Endodermal cell (in vitro differentiated cells): Measurements from ENCODE around the gene SMAD3. TPM values are rescaled to one million over a fixed set of nuclear protein-coding genes. Genes with fewer than 3 reads are reported as not detected.
A peak's percentile ranks its signal among the peaks of the same experiment; 100 is the strongest.

Experiments
- DNase-seq: peaks from one replicate; pipeline ENCODE4 v3.0.0-alpha.2; 2017
- H3K27ac ChIP-seq: 2 replicates; pipeline ENCODE4 v1.5.1; 2013; ENCODE audit warnings: mild to moderate bottlenecking, low read depth, low read length, moderate library complexity
- H3K27me3 ChIP-seq: 2 replicates; pipeline ENCODE4 v1.6.1; 2013; ENCODE audit warnings: mild to moderate bottlenecking, low read length, moderate library complexity; ENCODE audit not compliant: insufficient read depth, control insufficient read depth, poor library complexity, severe bottlenecking
- H3K36me3 ChIP-seq: 2 replicates; pipeline ENCODE4 v1.7.0; 2013; ENCODE audit warnings: mild to moderate bottlenecking, low read length, moderate library complexity; ENCODE audit not compliant: control insufficient read depth, insufficient read depth
- H3K4me1 ChIP-seq: one replicate; pipeline ENCODE4 v1.7.0; 2013; ENCODE audit warnings: low read length; ENCODE audit not compliant: control insufficient read depth, insufficient read depth
- H3K4me3 ChIP-seq: 2 replicates; pipeline ENCODE4 v1.5.1; 2013; ENCODE audit warnings: mild to moderate bottlenecking, low read length, moderate library complexity
- H3K9ac ChIP-seq: 2 replicates; pipeline ENCODE4 v1.6.1; 2013; ENCODE audit warnings: mild to moderate bottlenecking, low read length, moderate library complexity; ENCODE audit not compliant: poor library complexity, severe bottlenecking; ENCODE audit errors: extremely low read depth
- H3K9me3 ChIP-seq: 2 replicates; pipeline ENCODE4 v1.6.1; 2013; ENCODE audit warnings: mild to moderate bottlenecking, low read length, moderate library complexity; ENCODE audit not compliant: control insufficient read depth
- H3K27ac Mint-ChIP-seq: 2 replicates; pipeline ENCODE4 v1.8.0; 2020; ENCODE audit warnings: mixed read lengths
- H3K27me3 Mint-ChIP-seq: 2 replicates; pipeline ENCODE4 v1.8.0; 2021; ENCODE audit warnings: mild to moderate bottlenecking, mixed read lengths; ENCODE audit not compliant: insufficient read depth
- H3K36me3 Mint-ChIP-seq: 2 replicates; pipeline ENCODE4 v1.8.0; 2020; ENCODE audit warnings: low read depth, mixed read lengths
- H3K4me1 Mint-ChIP-seq: 2 replicates; pipeline ENCODE4 v1.8.0; 2020; ENCODE audit warnings: mixed read lengths
- H3K4me3 Mint-ChIP-seq: 2 replicates; pipeline ENCODE4 v1.8.0; 2020; ENCODE audit warnings: mild to moderate bottlenecking, moderate library complexity, mixed read lengths
- H3K9me3 Mint-ChIP-seq: 2 replicates; pipeline ENCODE4 v1.8.0; 2020; ENCODE audit warnings: mild to moderate bottlenecking, mixed read lengths
- CTCF ChIP-seq: fragments of 200-600 bp; sonication (generic); conservative IDR thresholded peaks from 2 replicates; pipeline ENCODE4 v1.5.0; 2021; ENCODE audit warnings: antibody characterized with exemption, mild to moderate bottlenecking
- WGBS, 2 experiments: methylation state at CpG; one replicate each; pipeline versions ENCODE4 v1.1.5 to v1.1.7; 2013; ENCODE audit warnings: missing lambda C conversion rate in 2 of 2, mixed read lengths in 1 of 2; ENCODE audit not compliant: insufficient coverage in 1 of 2, insufficient read length in 1 of 2; 5-methylcytosine and 5-hydroxymethylcytosine counted together
- total RNA-seq, 2 donors: library from RNA; stranded (reverse); fragmentation: NEBNext Ultra II Directional in 1 of 2; extraction: Animal tissue kit (Norgen Biotek cat#: 25700) in 1 of 2; gene quantifications; 2 replicates in 1 of 2; 3 replicates in 1 of 2; pipeline ENCODE4 v1.2.1, GENCODE V29; 2021

Gene SMAD3
- total RNA-seq, 2 donors from 2014 or later: 7.8 to 9.6 TPM

- peaks cover 18% of the 10 kb centered on the region for H3K4me1 ChIP-seq
- Mint-ChIP-seq H3K27ac (no peak overlapping the region), H3K27me3 (no peaks in the 10 kb centered on the region), H3K4me1 (peaks cover 23% of the 10 kb centered on the region), H3K4me3 (no peak overlapping the region), H3K36me3 (no peaks in the 10 kb centered on the region), H3K9me3 (no peaks in the 10 kb centered on the region)
- WGBS, 2 experiments: 95% methylated on average over 4 to 9 of the region's 10 CpGs
- no peaks in the 10 kb centered on the region for H3K9me3 ChIP-seq
- peak; percentile 69 for TF ChIP-seq CTCF
- no peak overlapping the region for H3K9ac ChIP-seq
- no peak overlapping the region for H3K4me3 ChIP-seq
- H3K27me3 ChIP-seq: no peaks in the 10 kb centered on the region
- peaks cover 30% of the 10 kb centered on the region for H3K36me3 ChIP-seq
- peak; percentile 71 for DNase-seq
- no peak overlapping the region for H3K27ac ChIP-seq
Observed at GRCh38 chr15:67180514-67181191, 115.3 kb downstream of the SMAD3 start.

GRCh38 chr15:67181221-67181639, 115.8 kb downstream of the SMAD3 start:
- Histone ChIP-seq H3K27me3 (no peaks in the 10 kb centered on the region), H3K9ac (no peak overlapping the region), H3K9me3 (no peaks in the 10 kb centered on the region), H3K36me3 (peaks cover 34% of the 10 kb centered on the region), H3K4me3 (no peak overlapping the region), H3K4me1 (peaks cover 12% of the 10 kb centered on the region), H3K27ac (no peak overlapping the region)
- H3K4me1 Mint-ChIP-seq: peaks cover 17% of the 10 kb centered on the region
- no peaks in the 10 kb centered on the region for H3K27me3 Mint-ChIP-seq
- 76 to 96% methylated on average over 8 to 14 of the region's 15 CpGs for WGBS, 2 experiments
- no peak overlapping the region for H3K27ac Mint-ChIP-seq
- no peak overlapping the region for H3K4me3 Mint-ChIP-seq
- peak; percentile 55 for DNase-seq
- H3K9me3 Mint-ChIP-seq: no peaks in the 10 kb centered on the region
- no peaks in the 10 kb centered on the region for H3K36me3 Mint-ChIP-seq
- peak; percentile 51 for TF ChIP-seq CTCF

- WGBS, 2 experiments: 93 to 97% methylated on average over 5 to 7 of the region's 7 CpGs
- H3K4me3 ChIP-seq: no peak overlapping the region
- no peaks in the 10 kb centered on the region for H3K36me3 Mint-ChIP-seq
- no peaks in the 10 kb centered on the region for H3K27me3 ChIP-seq
- H3K9me3 Mint-ChIP-seq: no peaks in the 10 kb centered on the region
- peaks cover 5% of the 10 kb centered on the region for H3K4me1 Mint-ChIP-seq
- peaks cover 54% of the 10 kb centered on the region for H3K36me3 ChIP-seq
- no peaks in the 10 kb centered on the region for H3K27me3 Mint-ChIP-seq
- no peaks in the 10 kb centered on the region for H3K9me3 ChIP-seq
- no peaks in the 10 kb centered on the region for H3K4me1 ChIP-seq
- H3K4me3 Mint-ChIP-seq: no peak overlapping the region
- DNase-seq: no peak
- no peak overlapping the region for H3K27ac ChIP-seq
- H3K27ac Mint-ChIP-seq: no peak overlapping the region
- no peak overlapping the region for H3K9ac ChIP-seq
- TF ChIP-seq CTCF: no peak
Observed at GRCh38 chr15:67183443-67184169, 118.2 kb downstream of the SMAD3 start.
